ENCODE results near the gene LIN9. TPM values are rescaled to one million over a fixed set of nuclear protein-coding genes. Genes with fewer than 3 reads are reported as not detected.

The LIN9 gene
- total RNA-seq, 1 donor from 2014 or later, result 4.6 TPM

DNA sequence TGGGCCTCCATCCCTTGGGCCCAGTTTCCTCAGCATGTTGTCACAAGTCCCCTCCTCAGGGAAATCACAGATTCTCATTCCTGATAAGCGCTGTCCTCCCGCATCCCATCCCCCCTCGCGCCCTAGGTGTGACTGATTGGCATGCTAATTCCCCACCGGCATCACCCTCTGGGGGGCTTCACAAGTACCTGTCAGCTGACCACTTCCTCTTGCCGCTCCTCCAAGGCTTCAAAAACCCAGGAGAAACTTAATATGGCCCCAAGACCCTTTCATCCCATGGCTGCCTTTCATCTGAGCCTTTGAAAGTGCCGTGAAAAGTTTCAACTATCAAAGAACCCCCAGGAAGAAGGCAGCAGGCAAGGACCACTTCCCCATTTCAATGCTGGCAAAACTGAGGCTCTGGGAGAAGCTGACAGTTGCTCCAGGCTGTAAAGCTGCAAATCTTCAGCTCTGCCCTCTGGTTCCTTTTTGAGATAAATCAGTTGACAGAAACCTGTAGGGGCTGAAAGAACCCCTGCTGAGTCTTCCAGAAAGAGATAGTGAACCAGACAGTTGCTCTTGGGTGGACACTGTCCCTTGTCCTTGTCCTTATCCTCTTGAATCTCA is 98.3 kb downstream of the LIN9 start:
- H3K4me3 ChIP-seq, result no peak overlapping the region
- DNase-seq, result no peak
- no peak overlapping the region for H3K27ac ChIP-seq
- no peaks in the 10 kb centered on the region for H3K9me3 ChIP-seq
- H3K27me3 ChIP-seq, result no peaks in the 10 kb centered on the region
- intact Hi-C loops (cut with DNase I), result no loop called here
- ATAC-seq, result no peak
- TF ChIP-seq, protein P1, sequence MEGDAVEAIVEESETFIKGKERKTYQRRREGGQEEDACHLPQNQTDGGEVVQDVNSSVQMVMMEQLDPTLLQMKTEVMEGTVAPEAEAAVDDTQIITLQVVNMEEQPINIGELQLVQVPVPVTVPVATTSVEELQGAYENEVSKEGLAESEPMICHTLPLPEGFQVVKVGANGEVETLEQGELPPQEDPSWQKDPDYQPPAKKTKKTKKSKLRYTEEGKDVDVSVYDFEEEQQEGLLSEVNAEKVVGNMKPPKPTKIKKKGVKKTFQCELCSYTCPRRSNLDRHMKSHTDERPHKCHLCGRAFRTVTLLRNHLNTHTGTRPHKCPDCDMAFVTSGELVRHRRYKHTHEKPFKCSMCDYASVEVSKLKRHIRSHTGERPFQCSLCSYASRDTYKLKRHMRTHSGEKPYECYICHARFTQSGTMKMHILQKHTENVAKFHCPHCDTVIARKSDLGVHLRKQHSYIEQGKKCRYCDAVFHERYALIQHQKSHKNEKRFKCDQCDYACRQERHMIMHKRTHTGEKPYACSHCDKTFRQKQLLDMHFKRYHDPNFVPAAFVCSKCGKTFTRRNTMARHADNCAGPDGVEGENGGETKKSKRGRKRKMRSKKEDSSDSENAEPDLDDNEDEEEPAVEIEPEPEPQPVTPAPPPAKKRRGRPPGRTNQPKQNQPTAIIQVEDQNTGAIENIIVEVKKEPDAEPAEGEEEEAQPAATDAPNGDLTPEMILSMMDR (IDR thresholded peaks at IDR 0.05), result no peak
- no peaks in the 10 kb centered on the region for H3K4me1 ChIP-seq
- no peaks in the 10 kb centered on the region for H3K36me3 ChIP-seq

DNA sequence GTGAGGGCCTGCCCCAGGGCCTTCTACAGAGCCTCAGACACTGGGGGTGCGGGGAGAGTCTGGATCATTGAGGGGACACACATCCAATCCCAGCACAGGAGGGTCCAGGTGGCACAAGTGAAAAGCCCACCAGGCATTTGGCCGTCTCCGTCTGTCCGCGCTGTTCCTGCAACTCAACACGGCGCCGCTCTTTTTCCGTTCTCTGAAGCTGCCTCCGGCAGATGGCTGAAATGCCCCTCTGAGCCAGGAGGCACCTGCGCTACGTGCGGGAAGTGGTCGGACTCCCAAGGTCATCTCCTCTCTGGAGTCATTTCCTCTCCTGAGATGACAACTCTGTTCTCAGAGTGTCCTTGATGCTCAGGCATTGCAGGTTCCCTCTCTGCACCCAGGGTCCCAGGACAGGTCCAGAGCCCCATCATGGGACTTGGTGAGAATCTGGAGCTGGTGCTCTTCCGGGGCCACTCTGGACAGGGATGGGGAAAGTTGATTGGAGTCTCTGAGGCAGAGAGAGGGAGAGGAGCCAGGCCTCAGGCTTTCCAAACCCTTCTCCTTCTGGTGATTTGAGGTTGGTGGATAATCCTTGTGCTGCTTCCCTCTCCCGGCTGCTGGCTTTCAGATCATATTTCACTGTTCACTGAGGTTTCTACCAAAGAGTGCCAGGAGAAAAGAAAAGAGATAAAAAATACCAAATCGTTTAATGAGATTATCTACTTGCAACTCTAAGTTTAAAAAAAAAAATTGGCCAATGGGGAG is 99.5 kb downstream of the LIN9 start:
- no peak for DNase-seq
- peak; percentile 16 for ATAC-seq
- no peaks in the 10 kb centered on the region for H3K4me1 ChIP-seq
- TF ChIP-seq, protein P1 (IDR thresholded peaks at IDR 0.05), result no peak
- H3K27me3 ChIP-seq, result no peaks in the 10 kb centered on the region
- intact Hi-C loops (cut with DNase I), result no loop called here
- H3K27ac ChIP-seq, result no peak overlapping the region
- H3K36me3 ChIP-seq, result no peaks in the 10 kb centered on the region
- H3K9me3 ChIP-seq, result no peaks in the 10 kb centered on the region
- no peak overlapping the region for H3K4me3 ChIP-seq

DNA sequence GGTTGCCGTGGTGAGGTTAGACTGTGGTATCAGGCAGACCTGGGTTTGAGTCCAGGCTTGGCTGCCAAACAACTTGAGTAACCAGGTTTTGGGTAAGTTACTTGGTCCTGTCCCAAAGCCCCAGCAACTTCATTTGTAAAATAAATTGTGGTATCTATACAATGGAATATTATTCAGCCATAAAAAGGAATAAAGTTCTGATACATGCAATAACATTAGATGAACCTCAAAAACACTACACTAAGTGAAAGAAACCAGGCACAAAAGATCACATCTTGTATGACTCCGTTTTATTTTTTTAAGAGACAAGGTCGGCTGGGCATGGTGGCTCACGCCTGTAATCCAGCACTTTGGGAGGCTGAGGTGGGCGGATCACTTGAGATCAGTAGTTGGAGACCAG is 101.9 kb downstream of the LIN9 start:
- intact Hi-C loops (cut with DNase I), result no loop called here
- no peak for ATAC-seq
- H3K27ac ChIP-seq, result no peak overlapping the region
- no peaks in the 10 kb centered on the region for H3K36me3 ChIP-seq
- H3K4me3 ChIP-seq, result no peak overlapping the region
- H3K4me1 ChIP-seq, result no peaks in the 10 kb centered on the region
- no peak for DNase-seq
- H3K27me3 ChIP-seq, result no peaks in the 10 kb centered on the region
- H3K9me3 ChIP-seq, result no peaks in the 10 kb centered on the region
- TF ChIP-seq, protein P1 (IDR thresholded peaks at IDR 0.05), result no peak

DNA sequence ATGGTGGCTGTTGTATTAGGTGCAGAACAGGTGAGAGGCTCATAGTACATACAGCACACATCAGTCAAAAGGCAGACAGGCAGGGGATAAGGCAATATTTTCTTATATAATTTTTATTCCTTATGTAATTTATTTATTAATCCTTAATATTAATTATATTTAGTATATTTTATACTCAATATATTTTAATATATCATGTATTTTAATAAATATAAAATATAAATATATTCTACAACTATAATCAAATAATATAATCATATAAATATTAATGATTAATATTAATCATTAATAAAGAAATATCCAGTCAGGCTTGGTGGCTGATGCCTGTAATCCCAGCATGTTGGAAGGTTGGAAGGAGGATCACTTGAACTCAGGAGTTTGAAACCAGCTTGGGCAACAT is 104.8 kb downstream of the LIN9 start:
- intact Hi-C loops (cut with DNase I), result no loop called here
- no peak for ATAC-seq
- Histone ChIP-seq H3K9me3 (no peaks in the 10 kb centered on the region), H3K36me3 (no peaks in the 10 kb centered on the region), H3K27ac (no peak overlapping the region), H3K4me3 (no peak overlapping the region), H3K4me1 (no peaks in the 10 kb centered on the region), H3K27me3 (no peaks in the 10 kb centered on the region)
- TF ChIP-seq, protein P1 (IDR thresholded peaks at IDR 0.05), result no peak
- DNase-seq, result no peak

DNA sequence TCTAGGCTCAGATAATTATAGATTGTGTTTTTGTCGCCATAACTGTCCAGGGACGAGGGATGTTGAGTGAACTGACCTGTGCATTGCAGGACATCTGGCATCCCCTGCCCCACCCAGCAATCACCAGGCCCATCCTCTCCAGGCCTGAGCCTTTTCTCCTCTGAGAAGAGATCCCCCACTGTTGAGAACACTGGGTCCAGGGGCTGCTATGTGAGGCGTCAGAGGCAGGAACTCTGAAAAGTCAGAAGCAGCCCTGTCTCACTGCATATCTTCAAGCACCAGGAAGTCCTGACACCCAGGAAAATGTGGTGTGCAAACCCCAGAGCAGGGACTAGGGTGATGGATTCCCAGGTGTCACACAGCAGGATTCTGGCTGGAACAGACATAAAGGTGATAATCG is 105.3 kb downstream of the LIN9 start:
- DNase-seq (no peak), ATAC-seq (no peak)
- Histone ChIP-seq H3K4me3 (no peak overlapping the region), H3K36me3 (no peaks in the 10 kb centered on the region), H3K27ac (no peak overlapping the region), H3K27me3 (no peaks in the 10 kb centered on the region), H3K4me1 (no peaks in the 10 kb centered on the region), H3K9me3 (no peaks in the 10 kb centered on the region)
- TF ChIP-seq, protein P1 (IDR thresholded peaks at IDR 0.05), result no peak
- intact Hi-C loops (cut with DNase I), result no loop called here
